IPS-11a (cell line): Measurements from ENCODE around the gene CRTC2.
A peak's percentile ranks its signal among the peaks of the same experiment; 100 is the strongest.
"Not testable (repeated sequence)": the region's sequence is repeated elsewhere in the genome, so short reads cannot be mapped to it uniquely, and the experiment has no call there.

Experiments
- H3K4me3 ChIP-seq: one replicate; pipeline ENCODE4 v1.5.1; 2013; ENCODE audit warnings: low read depth, low read length, control low read depth

Gene CRTC2

DNA sequence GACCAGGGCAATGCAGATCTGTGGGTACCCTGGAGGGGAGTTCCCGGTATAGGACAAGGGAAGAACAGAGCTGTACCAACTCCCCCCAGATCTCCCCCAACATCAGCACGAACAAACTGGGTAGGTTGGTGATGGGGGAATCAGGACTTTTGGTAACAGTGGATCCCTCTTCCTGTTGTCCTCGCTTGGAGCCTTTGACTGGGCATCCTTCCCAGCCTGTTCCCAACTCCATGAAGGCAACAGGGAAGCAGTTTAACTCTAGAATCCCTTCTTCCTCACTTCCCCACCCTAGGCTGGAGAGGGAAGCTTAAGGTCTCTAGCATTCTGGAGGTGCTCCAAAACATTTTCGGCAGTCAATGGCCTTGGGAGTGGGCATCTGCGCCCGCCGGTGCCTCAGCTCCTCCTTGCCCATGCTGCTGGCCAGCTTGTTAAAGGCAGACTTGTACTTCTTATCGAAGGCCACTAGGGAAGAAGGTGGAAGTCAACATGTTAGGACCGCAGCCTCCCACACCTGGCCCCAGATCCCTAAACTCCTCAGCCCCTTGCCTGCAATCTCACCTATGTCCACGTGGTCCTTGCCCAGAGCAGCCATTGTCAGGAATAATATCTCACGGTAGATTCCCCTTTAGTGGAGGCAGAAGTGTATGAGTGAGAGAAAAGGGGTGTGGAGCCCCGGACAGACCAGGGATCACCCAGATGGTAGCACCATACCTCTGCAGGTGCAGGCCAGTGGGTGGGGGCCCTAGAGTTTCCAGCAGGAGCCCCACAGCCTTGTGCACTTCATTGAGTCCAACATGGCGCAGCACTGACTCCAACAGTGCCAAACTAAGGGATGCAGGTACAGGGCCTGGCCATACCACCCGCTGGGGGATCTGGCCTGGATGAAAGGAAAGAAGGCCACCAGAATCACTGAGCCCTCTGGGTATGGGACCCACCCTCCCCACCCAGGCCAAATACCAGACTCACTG lies 28.1 kb downstream of the CRTC2 start:
- no peak overlapping the region for H3K4me3 ChIP-seq

DNA sequence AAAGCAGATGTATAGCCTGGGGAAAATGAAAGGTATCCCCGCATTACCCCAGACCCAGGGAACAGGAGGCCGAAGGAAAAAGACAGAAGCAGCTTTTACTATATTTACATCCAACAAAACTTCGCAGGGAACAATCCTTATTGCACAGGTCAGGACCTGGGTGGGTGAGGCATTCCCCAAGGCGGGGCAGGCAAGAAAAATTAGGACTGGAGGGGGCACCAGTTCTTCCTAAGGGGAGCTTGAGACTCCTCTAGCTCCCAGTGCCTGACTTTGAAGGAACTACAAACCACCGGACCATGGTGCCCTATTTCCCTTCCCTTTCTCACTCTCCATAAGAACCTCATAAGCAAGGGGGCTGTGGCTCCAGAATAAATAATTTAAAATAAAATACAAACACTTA lies 29.0 kb downstream of the CRTC2 start:
- no peak overlapping the region for H3K4me3 ChIP-seq

DNA sequence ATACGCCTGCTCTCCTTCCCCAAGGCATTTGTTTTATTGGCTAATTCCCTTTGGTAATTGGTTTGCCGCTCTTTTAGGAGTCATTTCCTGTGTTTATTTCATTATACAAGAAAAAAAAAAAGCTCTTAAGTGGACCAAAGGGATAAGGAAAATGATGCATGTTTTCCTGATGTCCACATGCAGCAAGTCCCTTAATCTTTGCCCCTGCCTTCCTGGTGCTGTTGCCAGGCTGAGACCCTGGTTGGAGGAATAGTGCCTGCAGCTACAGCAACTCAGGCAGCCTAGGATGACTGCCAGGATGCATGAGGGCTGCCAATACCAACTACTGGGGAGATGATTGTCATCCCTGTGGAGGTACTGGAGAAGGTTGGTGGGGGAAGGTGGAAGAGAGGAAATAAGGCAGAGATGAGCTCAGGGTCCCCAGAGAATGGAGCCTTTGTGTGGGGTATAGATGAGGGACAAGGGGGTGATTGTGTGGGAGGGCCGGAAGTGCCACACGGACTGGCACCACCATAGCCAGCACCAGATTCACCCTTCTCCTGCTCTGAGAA lies 29.5 kb downstream of the CRTC2 start:
- no peak overlapping the region for H3K4me3 ChIP-seq

DNA sequence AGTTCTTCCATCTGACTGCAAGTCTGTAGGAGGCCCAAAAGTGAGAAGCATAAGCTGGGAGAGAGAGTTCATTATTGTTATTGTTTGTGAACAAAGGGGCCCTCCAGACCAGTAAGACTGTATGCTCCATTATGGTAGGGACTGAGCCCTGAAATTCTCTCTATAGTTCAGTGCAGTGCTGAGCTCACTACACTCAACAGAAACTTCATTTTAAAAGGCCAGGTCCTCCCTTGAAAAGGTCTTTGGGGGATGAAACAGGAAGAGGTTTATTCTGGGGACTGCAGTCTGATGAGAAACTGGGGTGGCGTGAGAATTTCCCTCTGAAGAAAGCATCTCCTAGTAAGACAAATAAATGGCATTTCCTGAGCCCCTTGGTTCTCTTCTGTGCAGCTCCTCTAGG lies 30.2 kb downstream of the CRTC2 start:
- no peak overlapping the region for H3K4me3 ChIP-seq

DNA sequence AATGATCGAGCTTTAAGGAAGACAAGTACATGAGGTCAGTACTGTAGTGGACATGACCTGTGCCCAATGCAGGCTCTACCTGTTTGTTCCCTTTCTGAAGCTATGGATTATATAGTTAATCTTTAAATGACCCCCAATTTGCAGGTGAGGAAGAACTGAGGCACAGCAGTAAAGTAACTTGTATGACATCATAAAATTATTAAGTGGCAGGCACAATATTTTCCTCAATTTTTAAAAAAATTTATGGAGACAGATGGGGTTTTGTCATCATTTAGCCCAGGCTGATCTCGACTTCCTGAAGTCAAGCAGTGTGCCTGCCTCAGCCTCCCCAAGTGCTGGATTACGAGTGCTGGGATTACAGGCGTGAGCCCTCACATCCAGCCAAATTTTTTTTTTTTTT lies 32.0 kb downstream of the CRTC2 start:
- no peak overlapping the region for H3K4me3 ChIP-seq

DNA sequence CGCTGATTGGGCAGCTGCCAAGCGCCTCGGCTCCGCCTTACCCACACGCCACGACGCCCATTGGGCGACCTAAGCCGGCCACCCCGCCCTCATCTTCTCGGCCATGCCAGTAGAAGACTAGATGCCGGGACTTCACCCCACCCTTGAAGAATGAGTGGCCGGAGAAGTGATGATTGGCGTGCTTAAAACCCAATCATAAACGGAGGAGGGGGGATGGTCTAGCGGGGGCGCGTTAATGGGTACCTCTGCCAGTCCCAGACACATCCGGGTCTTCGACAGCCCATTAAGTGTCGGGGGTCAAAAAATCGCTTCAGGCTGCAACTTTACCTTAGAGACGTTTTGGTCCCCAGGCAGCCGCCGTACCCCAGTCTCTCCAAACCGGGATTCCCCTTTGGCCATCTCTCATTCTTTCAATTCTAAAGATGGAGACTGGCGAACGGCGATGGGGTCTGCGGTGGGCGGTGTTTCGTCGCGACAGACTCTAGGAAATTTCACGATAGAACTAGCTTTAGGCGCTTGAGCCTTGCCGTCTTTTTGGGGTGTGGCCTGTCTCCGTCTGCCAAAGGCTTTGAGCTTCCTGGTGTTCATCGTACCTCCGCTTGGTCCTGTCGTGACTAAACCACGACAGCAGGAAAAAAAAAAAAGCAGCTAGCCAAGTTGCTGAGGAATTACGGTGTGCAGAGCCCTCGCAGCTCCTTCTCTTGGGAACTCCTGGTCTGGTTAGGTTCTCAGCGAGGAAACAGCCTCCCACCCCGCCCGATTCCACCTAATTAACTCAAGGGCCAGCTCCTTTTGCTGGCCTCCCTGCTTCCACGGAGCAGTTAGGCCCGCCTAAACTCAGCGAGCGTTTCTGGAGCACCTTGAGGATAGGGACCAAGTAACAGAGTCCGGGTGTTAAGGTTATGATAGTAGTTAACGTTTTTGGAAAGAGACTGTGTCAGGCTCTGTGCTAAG lies 35.2 kb downstream of the CRTC2 start, which contains the start of gene GATAD2B:
GATAD2B (minus strand) TSS at position 1 of the 954 bp plus-strand sequence. CDS start 94,625 bp downstream, outside the sequence.
- peak within 1 kb of the TSS; percentile 89 for H3K4me3 ChIP-seq

DNA sequence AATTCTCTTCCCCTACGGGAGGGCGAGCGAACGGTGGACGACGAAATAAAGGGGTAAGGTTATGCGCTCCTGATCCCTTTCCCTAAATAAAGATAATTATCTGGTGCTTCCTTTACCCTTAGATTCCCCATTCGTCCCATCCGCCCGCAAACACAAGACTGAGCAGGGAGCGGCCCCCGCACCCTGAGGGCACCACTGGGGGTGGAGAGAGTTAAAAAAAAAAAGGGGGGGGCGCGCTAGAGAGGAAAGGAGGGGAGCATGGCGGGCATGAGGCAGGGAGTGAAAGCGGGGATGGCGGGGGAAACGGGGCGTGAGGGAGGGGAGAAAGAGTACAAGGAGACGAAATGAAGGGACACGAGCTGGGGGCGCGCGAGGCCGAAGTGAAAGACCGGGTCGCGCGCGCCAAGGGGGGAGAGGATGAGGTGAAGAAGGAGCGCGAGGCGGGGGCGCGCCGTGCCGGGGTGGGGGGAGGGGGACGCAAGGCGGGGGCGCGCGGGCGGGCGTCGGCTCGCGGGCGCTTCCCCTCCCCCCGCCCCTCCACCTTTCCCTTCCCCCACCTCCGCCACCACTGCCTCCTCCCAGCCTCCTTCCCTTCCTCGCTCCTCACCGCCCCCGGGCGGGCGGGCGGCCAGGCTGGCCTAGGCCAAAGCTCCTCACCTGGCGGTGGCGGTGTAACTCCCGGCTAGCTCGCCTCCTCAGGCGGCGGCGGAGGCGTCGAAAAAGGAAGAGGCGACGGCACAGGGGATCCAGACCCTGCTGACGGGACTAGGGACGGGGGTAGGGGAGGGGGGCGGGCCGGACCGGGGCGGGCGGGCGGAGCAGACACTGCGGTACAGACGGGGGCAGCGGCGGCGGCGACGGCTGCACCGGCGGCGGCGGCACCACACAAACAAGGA lies 36.1 kb downstream of the CRTC2 start:
- peak overlapping the region; percentile 89 for H3K4me3 ChIP-seq

DNA sequence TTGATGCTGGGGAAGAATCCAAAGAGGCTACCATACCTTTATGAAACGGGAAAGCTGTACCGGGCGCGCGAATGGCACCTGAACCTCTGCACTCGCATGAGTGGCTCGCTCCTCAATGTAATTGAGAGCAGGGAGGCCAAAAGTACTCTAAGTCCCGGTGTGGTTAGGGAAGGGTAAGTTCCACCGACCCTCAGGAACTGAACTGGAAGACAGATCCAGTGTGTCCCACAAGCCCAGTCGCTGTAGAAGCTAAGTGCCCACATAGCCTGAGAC lies 36.7 kb downstream of the CRTC2 start:
- peak overlapping the region; percentile 89 for H3K4me3 ChIP-seq

DNA sequence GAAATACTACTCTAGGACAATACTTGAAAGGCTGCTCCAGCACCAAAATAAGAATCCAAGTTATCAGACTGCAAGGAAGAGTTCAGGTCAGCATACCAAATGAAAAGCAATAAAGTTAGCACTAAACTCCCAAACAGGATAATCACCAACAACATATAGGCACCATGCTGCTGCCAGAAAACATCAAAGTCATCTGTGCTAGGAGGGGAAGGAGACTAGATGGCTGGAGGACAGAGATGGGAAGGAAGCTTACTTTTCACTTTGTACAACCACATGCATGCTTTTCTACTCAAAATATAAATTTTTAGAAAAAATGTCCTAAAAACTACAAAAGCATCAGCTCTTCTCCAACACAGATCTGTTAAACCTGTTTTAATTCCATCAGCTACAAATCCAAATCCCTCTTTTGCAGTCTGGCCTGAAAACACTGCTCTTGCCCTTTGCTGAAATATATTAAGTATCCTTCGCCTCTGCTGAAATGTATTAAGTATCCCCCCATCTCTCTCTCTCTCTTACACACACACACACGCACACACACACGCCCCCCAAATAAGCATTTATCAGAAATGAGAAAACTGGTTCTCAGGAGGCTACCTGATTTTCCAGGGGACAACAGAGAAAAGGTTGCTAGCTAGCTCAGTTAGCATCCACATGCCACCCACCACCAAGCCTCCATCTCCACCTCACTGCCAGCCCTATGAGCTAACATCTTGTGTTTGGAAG lies 37.2 kb downstream of the CRTC2 start:
- peak overlapping the region; percentile 89 for H3K4me3 ChIP-seq

DNA sequence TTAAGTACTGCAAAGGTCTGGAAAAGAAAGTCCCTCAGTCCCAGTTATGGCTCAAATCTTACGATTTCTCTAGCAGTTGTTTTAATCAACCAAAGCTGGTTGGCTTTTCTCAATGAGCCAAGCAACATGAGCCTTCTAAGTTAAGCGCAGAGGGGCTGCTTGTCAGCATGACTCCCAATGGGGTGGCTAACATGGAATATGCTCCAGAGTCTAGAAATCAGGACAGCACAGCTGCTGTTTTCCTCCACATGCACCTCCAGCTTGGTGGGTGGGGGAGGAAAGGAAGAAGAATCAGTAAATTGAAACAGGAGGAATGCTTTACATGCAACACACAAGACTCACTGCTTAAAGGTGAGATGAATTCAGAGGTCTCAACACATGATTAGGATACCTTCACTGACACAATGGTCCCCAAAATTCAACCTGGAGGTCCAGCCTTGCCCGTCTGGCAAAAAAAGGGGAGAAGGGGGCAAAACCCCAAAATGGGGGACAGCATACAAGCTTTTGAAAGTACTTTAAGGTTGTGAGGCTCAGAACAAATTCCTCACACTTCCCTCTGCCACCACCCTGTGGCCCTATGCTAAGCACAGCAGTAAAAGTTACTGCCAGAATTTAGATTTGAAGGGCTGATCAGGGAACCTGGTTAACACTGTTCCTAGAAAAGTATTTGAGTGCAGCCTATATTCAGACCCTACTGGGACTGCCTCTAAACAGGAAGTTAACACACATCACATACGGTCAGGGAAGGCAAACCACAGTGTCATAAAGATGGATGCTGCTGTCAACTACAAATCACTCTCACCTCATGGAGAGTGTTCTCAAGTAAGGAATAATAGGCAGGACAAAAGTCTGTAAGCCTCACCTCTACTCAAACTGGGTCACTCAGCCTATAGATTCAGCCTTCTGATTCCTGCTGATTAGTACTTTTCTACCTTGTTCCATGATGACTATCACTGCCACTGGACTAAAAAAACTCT lies 38.2 kb downstream of the CRTC2 start:
- H3K4me3 ChIP-seq: no peak overlapping the region

DNA sequence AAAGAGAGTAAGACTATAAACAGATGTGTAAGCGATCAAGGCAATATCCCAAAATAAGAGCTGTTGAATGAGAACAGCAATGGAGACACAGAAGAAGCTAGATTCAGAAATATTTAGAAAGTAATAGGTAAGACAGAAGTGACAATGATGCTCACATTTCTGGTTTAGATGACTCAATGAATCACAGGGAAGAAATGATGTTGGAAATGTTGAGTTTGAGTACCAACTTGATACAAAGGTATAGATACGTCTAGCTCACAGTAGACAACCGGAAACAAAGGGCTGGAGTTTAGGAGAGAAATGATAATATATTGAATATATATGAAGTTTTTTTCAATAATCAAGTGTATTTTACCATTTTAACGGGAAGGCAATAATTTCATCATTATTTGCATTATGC lies 42.1 kb downstream of the CRTC2 start:
- no peak overlapping the region for H3K4me3 ChIP-seq

DNA sequence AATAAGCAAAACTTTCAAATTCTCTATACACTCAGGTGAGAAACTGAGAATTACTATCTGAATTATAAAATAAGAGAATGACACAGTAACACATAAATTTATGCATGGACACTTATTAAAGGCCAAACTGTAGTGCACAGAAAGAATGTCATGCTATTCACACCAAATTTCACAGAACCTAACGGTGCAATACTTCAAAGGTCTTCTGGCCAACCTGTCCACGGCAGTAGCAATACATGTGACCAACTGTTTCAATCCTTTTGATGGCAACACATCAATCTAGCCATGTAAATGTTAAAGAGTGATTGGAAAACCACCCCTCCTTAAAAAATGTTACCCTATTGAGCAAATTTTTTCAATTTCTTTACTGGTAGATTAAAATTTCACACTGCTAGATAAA lies 46.1 kb downstream of the CRTC2 start:
- no peak overlapping the region for H3K4me3 ChIP-seq

DNA sequence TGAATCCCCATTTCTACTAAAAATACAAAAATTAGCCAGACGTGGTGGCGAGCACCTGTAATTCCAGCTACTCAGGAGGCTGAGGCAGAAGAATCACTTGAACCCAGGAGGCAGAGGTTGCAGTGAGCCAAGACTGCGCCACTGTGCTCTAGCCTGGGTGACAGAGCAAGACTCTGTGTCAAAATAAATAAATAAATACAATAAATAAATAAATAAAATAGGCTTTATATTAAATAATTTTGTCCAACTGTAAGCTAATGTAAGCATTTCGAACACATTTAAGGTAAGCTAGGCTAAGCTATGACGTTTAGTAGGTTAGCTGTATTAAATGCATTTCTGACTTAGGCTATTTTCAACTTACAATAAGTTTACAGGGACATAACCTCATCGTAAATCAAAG lies 47.9 kb downstream of the CRTC2 start:
- not testable (repeated sequence) for H3K4me3 ChIP-seq

DNA sequence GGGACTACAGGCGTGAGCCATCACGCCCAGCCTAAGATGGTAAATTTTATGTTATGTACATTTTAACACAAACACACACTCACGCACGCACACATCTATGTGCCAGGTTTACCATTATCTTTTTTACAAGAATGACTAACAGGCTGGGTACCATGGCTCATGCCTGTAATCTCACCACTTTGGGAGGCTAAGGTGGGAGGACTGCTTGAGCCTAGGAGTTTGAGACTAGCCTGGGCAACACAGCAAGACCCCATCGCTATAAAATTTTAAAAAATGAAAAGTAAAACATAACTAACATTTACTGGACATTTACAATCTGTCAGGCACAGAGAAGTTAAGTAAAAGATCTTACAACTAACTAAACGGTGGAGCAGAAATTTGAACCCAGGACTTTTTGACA lies 50.3 kb downstream of the CRTC2 start:
- no peak overlapping the region for H3K4me3 ChIP-seq

DNA sequence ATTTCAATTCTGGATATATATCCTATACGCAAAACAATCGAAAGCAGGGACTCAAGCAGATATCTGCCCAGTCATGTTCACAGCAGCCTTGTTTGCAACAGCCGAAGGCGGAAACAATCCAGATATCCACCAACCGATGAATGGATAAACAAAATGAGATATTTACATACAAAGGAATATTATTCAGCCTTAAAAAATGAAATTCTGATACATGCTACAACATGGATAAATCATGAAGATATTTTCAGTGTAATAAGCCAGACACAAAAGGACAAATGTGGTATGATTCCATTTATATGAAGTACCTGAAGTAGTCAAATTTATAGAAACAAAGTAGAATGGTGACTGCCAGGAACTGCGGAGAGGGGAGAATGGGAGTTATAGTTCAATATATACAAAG lies 51.3 kb downstream of the CRTC2 start:
- no peak overlapping the region for H3K4me3 ChIP-seq

DNA sequence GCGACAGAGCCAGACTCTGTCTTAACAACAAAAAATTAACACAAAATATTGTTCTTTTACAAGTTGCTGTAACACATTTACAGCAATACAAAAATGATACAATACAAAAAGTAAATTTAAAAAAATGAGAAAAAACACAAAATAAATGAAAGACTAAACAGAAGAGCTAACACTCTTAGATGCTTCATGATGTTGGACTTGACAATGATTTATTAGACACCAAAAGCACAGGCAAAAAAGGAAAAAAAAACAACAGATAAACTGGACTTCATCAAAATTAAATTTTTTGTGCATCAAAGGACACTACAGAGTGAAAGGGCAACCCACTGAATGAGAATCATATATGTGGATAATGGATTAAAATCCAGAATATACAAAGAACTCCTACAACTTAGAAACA lies 52.0 kb downstream of the CRTC2 start:
- H3K4me3 ChIP-seq: no peak overlapping the region

DNA sequence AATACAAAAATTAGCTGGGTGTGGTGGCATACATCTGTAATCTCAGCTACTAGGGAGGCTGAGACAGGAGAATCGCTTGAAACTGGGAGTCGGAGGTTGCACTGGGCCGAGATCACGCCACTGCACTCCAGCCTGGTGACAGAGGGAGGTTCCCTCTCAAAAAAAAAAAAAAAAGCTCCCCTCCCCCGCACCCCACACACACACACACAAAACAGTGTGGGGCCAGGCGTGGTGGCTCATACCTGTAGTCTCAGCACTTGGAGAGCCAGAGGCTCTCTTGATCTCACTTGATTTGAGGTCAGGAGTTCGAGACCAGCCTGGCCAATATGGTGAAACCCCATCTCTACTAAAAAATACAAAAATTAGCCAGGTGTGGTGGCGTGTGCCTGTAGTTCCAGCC lies 52.5 kb downstream of the CRTC2 start:
- not testable (repeated sequence) for H3K4me3 ChIP-seq

DNA sequence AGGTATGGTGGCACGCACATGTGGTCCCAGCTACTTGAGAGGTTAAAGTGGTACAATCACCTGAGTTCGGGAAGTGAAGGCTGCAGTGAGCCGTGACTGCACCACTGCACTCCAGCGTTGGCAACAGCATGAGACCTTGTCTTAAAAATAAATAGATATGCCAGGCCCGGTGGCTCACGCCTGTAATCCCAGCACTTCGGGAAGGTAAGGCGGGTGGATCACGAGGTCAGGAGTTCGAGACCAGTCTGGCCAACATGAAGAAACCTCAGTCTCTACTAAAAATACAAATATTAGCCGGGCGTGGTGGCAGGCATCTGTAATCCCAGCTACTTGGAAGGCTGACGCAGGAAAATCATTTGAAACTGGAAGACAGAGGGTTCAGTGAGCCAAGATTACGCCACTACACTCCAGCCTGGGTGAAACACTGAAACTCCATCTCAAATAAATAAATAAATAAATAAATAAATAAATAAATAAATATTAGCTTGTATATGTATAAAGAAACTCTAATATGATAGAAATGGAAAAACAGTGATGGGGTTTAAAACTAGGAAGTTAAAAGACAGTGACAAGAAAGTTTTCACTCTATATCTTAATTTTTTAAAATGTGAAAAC lies 54.5 kb downstream of the CRTC2 start:
- no peak overlapping the region for H3K4me3 ChIP-seq
